H1 (cell line): ENCODE results near the gene RIPOR1. TPM values are rescaled to one million over a fixed set of nuclear protein-coding genes. Genes with fewer than 3 reads are reported as not detected.

Experiments used
- CTCF ChIA-PET: fragments of 300-600 bp; sonication (Branson Sonifier 250); formaldehyde crosslinking; loops from one replicate; lab custom pipeline; 2021; ENCODE audit not compliant: partially characterized antibody; lab: Charles Lee
- POLR2A ChIA-PET: fragments of 300-600 bp; sonication (Branson Sonifier 250); formaldehyde crosslinking; loops from one replicate; lab custom pipeline; 2021; ENCODE audit warnings: inconsistent platforms; ENCODE audit not compliant: partially characterized antibody; lab: Charles Lee
- DNase-seq, 2 experiments: peaks; one replicate each; pipeline versions ENCODE4 v3.0.0 to v3.0.0-alpha.2; 2010 to 2022; ENCODE audit warnings: low spot score in 2 of 2, low read depth in 1 of 2, mixed read lengths in 1 of 2
- FAIRE-seq: peaks from 2 replicates; lab custom pipeline; 2011; peaks lifted over from hg19 to GRCh38; lab: Jason Lieb, UNC
- H2AFZ ChIP-seq: 2 replicates; pipeline ENCODE4 v1.8.1; 2012; ENCODE audit warnings: low read length, inconsistent platforms
- H2AK5ac ChIP-seq: 2 replicates; pipeline ENCODE4 v1.6.1; 2013; ENCODE audit warnings: low read depth, low read length
- H2BK120ac ChIP-seq: replicated peaks from 2 replicates; pipeline ENCODE3; 2013; ENCODE audit warnings: low read depth, low read length, inconsistent platforms
- H2BK12ac ChIP-seq: 2 replicates; pipeline ENCODE4 v1.6.1; 2013; ENCODE audit warnings: low read depth, low read length
- H2BK15ac ChIP-seq: 2 replicates; pipeline ENCODE4 v1.6.1; 2013; ENCODE audit warnings: low read length
- H2BK20ac ChIP-seq: 2 replicates; pipeline ENCODE4 v1.6.1; 2013; ENCODE audit warnings: low read length
- H2BK5ac ChIP-seq: 2 replicates; pipeline ENCODE4 v1.6.1; 2013; ENCODE audit warnings: low read depth, low read length
- H3K14ac ChIP-seq: 2 replicates; pipeline ENCODE4 v1.6.1; 2013; ENCODE audit warnings: inconsistent platforms; ENCODE audit not compliant: insufficient read length
- H3K18ac ChIP-seq: 2 replicates; pipeline ENCODE4 v1.6.1; 2013; ENCODE audit warnings: low read length; ENCODE audit errors: extremely low read depth
- H3K23ac ChIP-seq: 2 replicates; pipeline ENCODE4 v1.6.1; 2013; ENCODE audit warnings: inconsistent platforms; ENCODE audit not compliant: insufficient read length
- H3K23me2 ChIP-seq: 2 replicates; pipeline ENCODE4 v1.6.1; 2013; ENCODE audit warnings: low read depth, low read length
- H3K27ac ChIP-seq: 2 replicates; pipeline ENCODE4 v1.6.1; 2011; ENCODE audit warnings: low read depth, low read length, inconsistent platforms
- H3K27me3 ChIP-seq, 4 experiments: replicated peaks in 1 of 4; 1 replicate in 1 of 4; 2 replicates in 3 of 4; pipeline versions ENCODE4 v1.6.1 to v1.8.1; 2011 to 2013; ENCODE audit warnings: low read length in 3 of 4, mild to moderate bottlenecking in 3 of 4, inconsistent platforms in 2 of 4, mixed read lengths in 2 of 4, moderate library complexity in 1 of 4; ENCODE audit not compliant: control insufficient read depth in 3 of 4, insufficient read depth in 3 of 4; ENCODE audit errors: extremely low read depth in 1 of 4
- H3K36me3 ChIP-seq, 4 experiments: 2 replicates each; pipeline versions ENCODE4 v1.6.1 to v1.8.1; 2011 to 2013; ENCODE audit warnings: mild to moderate bottlenecking in 4 of 4, low read length in 3 of 4, moderate library complexity in 2 of 4, control low read depth in 1 of 4, inconsistent platforms in 1 of 4; ENCODE audit not compliant: insufficient read depth in 4 of 4, control insufficient read depth in 2 of 4
- H3K4ac ChIP-seq: replicated peaks from 2 replicates; pipeline ENCODE3; 2013; ENCODE audit warnings: low read length, low read depth, mixed read lengths, inconsistent platforms; ENCODE audit not compliant: insufficient read length
- H3K4me1 ChIP-seq, 4 experiments: replicated peaks in 1 of 4; 1 replicate in 1 of 4; 2 replicates in 3 of 4; pipeline versions ENCODE4 v1.6.1 to v1.8.1; 2011 to 2013; ENCODE audit warnings: low read length in 3 of 4, inconsistent platforms in 2 of 4, mixed read lengths in 1 of 4; ENCODE audit not compliant: insufficient read depth in 4 of 4, control insufficient read depth in 3 of 4
- H3K4me2 ChIP-seq, 2 experiments: 2 replicates each; pipeline versions ENCODE4 v1.6.1 to v1.8.1; 2011 to 2013; ENCODE audit warnings: low read depth in 2 of 2, low read length in 2 of 2, control low read depth in 1 of 2, inconsistent platforms in 1 of 2, mild to moderate bottlenecking in 1 of 2; ENCODE audit not compliant: insufficient read depth in 1 of 2
- H3K4me3 ChIP-seq, 4 experiments: fragments of 200-600, 300-600 bp in 1 of 4; sonication (generic), shearing (Covaris generic), sonication (Bioruptor Twin) in 1 of 4; 2 replicates each; pipeline versions ENCODE4 v1.5.1 to v1.8.1; 2011 to 2016; ENCODE audit warnings: low read length in 4 of 4, low read depth in 3 of 4, control low read depth in 2 of 4, inconsistent platforms in 2 of 4, mild to moderate bottlenecking in 2 of 4, mixed read lengths in 1 of 4, moderate library complexity in 1 of 4; ENCODE audit not compliant: insufficient read depth in 2 of 4; ENCODE audit errors: extremely low read depth in 1 of 4
- H3K56ac ChIP-seq: replicated peaks from 2 replicates; pipeline ENCODE3; 2013; ENCODE audit warnings: low read depth, mild to moderate bottlenecking, mixed read lengths, low read length, inconsistent platforms; ENCODE audit not compliant: insufficient read length
- H3K79me1 ChIP-seq: 2 replicates; pipeline ENCODE4 v1.6.1; 2013; ENCODE audit warnings: low read depth, low read length, control low read depth
- H3K79me2 ChIP-seq, 2 experiments: 2 replicates each; pipeline versions ENCODE4 v1.6.1 to v1.8.1; 2012 to 2013; ENCODE audit warnings: low read length in 2 of 2, mild to moderate bottlenecking in 2 of 2, inconsistent platforms in 1 of 2; ENCODE audit not compliant: insufficient read depth in 2 of 2, control insufficient read depth in 1 of 2
- H3K9ac ChIP-seq, 4 experiments: replicated peaks in 1 of 4; 1 replicate in 1 of 4; 2 replicates in 3 of 4; pipeline versions ENCODE4 v1.6.1 to v1.8.1; 2011 to 2013; ENCODE audit warnings: low read depth in 3 of 4, low read length in 3 of 4, control low read depth in 2 of 4, mild to moderate bottlenecking in 2 of 4, moderate library complexity in 2 of 4, inconsistent platforms in 1 of 4; ENCODE audit errors: extremely low read depth in 1 of 4
- H3K9me3 ChIP-seq, 2 experiments: 2 replicates each; pipeline versions ENCODE4 v1.6.1 to v1.8.1; 2012 to 2013; ENCODE audit warnings: mild to moderate bottlenecking in 2 of 2, moderate library complexity in 2 of 2, control low read depth in 1 of 2, inconsistent platforms in 1 of 2, low read depth in 1 of 2, low read length in 1 of 2, mixed read lengths in 1 of 2; ENCODE audit not compliant: insufficient read depth in 2 of 2
- H4K20me1 ChIP-seq, 2 experiments: replicated peaks in 1 of 2; 2 replicates each; pipeline versions ENCODE3 to v1.8.1; 2011 to 2013; ENCODE audit warnings: inconsistent platforms in 2 of 2, low read length in 2 of 2, mild to moderate bottlenecking in 1 of 2; ENCODE audit not compliant: insufficient read depth in 2 of 2, control insufficient read depth in 1 of 2
- H4K5ac ChIP-seq: 2 replicates; pipeline ENCODE4 v1.6.1; 2013; ENCODE audit warnings: low read length, low read depth, mixed read lengths, inconsistent platforms; ENCODE audit not compliant: insufficient read length
- H4K8ac ChIP-seq: 2 replicates; pipeline ENCODE4 v1.8.0; 2013; ENCODE audit warnings: mild to moderate bottlenecking, moderate library complexity, low read length, inconsistent platforms; ENCODE audit not compliant: insufficient read depth; ENCODE audit errors: extremely low read depth
- H4K91ac ChIP-seq: replicated peaks from 2 replicates; pipeline ENCODE3; 2013; ENCODE audit warnings: low read length, mixed read lengths, inconsistent platforms; ENCODE audit not compliant: insufficient read length
- WGBS, 2 experiments: shearing (Covaris generic) in 1 of 2; methylation state at CpG; one replicate each; pipeline versions ENCODE4 v1.1.6 to v1.1.7; 2013 to 2015; ENCODE audit warnings: low lambda C conversion rate in 2 of 2, mixed read lengths in 2 of 2, inconsistent platforms in 1 of 2, low coverage in 1 of 2, missing lambda C conversion rate in 1 of 2; ENCODE audit not compliant: insufficient replicate concordance in 2 of 2, insufficient coverage in 1 of 2, insufficient read length in 1 of 2; ENCODE audit errors: extremely low coverage in 1 of 2, missing lambda C conversion rate in 1 of 2; 5-methylcytosine and 5-hydroxymethylcytosine counted together
- polyA plus RNA-seq, 7 experiments: library from polyadenylated mRNA; depleted of rRNA in 3 of 7; stranded (reverse) in 5 of 7; unstranded in 2 of 7; fragments of >200 nt in 5 of 7; fragments of 200-250 nt in 2 of 7; gene quantifications; 1 replicate in 5 of 7; 2 replicates in 1 of 7; 4 replicates in 1 of 7; pipeline versions ENCODE4 v1.2.1 to v1.2.3, GENCODE V29; 2011 to 2013; ENCODE audit warnings: missing spikeins in 2 of 7, mixed read lengths in 2 of 7
- total RNA-seq: library from RNA; stranded (reverse); fragmentation: NEBNext Ultra II Directional; extraction: Animal tissue kit (Norgen Biotek cat#: 25700); gene quantifications from 2 replicates; pipeline ENCODE4 v1.2.1, GENCODE V29; 2021

The RIPOR1 gene
- total and polyA plus RNA-seq, 2 of the 8 experiments (the other 6 are each of a cell fraction or from before 2014, with no cell fraction given) = 2.7 to 10.1 TPM

- POLR2A ChIA-PET = interaction anchor here (1.1 to 11.9 kb wide), 4 partner anchors 9 to 50 kb away, joined by 3 to 105 read pairs (median 4); partner anchors contain the start of gene CTCF
- CTCF ChIA-PET = interaction anchor here (0.6 to 10.6 kb wide), 8 partner anchors 10 to 112 kb away, joined by 3 to 108 read pairs (median 4); partner anchors contain the start of genes CARMIL2 and CTCF
Observed at GRCh38 chr16:67551091-67551490, 22.5 kb downstream of the RIPOR1 start.

More at GRCh38 chr16:67551091-67551490, 22.5 kb downstream of the RIPOR1 start:
- Histone ChIP-seq H3K56ac (no peak overlapping the region), H3K79me1 (peaks cover 2% of the 10 kb centered on the region; the same call in 1 of the 2 replicates), H4K20me1 (peaks cover 2 to 10% of the 10 kb centered on the region in 2 experiments), H3K23me2 (no peaks in the 10 kb centered on the region), H3K79me2 (peaks cover 0 to 3% of the 10 kb centered on the region in 2 experiments; a peak in 1 of 4 replicates), H3K27me3 (no peaks in the 10 kb centered on the region), H3K4me1 (peaks cover 0 to 4% (median 2%) of the 10 kb centered on the region in 4 experiments; a peak in 3 of 7 replicates), H3K27ac (no peak overlapping the region), H2AK5ac (no peak overlapping the region), H3K4ac (no peak overlapping the region), H3K4me2 (no peak overlapping the region), H2BK12ac (no peak overlapping the region), H3K4me3 (no peak overlapping the region), H4K8ac (no peak overlapping the region), H3K36me3 (peaks cover 0 to 7% (median 0%) of the 10 kb centered on the region in 4 experiments; a peak in 1 of 8 replicates), H3K9me3 (no peaks in the 10 kb centered on the region), H4K91ac (no peak overlapping the region), H2BK120ac (no peak overlapping the region), H2BK5ac (no peak overlapping the region), H3K14ac (no peak overlapping the region), H3K9ac (no peak overlapping the region), H2BK15ac (no peak overlapping the region), H4K5ac (no peak overlapping the region), H3K18ac (no peak overlapping the region), H2BK20ac (no peak overlapping the region), H2AFZ (no peak overlapping the region), H3K23ac (no peak overlapping the region)
- 92% methylated on average over 2 of the region's 2 CpGs; no CpG with 5 or more reads in 1 of the 2 experiments for WGBS, 2 experiments
- FAIRE-seq = no peak
- no peak for DNase-seq
